Type B pancreatic cell (in vitro differentiated cells): ENCODE results near the gene ARL3. TPM values are rescaled to one million over a fixed set of nuclear protein-coding genes. Genes with fewer than 3 reads are reported as not detected.

Source experiments
- DNase-seq: peaks from one replicate; pipeline ENCODE4 v3.0.0; 2021; ENCODE audit warnings: mixed read lengths; ENCODE audit not compliant: unreplicated experiment; ENCODE audit errors: extremely low spot score
- H3K27ac Mint-ChIP-seq: 2 replicates; pipeline ENCODE4 v1.8.0; 2021; ENCODE audit warnings: mild to moderate bottlenecking, mixed read lengths
- H3K27me3 Mint-ChIP-seq: 2 replicates; pipeline ENCODE4 v1.8.0; 2021; ENCODE audit warnings: mixed read lengths
- H3K36me3 Mint-ChIP-seq: 2 replicates; pipeline ENCODE4 v1.8.0; 2021; ENCODE audit warnings: mixed read lengths
- H3K4me1 Mint-ChIP-seq: one replicate; pipeline ENCODE4 v1.8.0; 2021; ENCODE audit warnings: mixed read lengths; ENCODE audit not compliant: unreplicated experiment
- H3K4me3 Mint-ChIP-seq: 2 replicates; pipeline ENCODE4 v1.8.0; 2021; ENCODE audit warnings: mild to moderate bottlenecking, mixed read lengths
- H3K9me3 Mint-ChIP-seq: 2 replicates; pipeline ENCODE4 v1.8.0; 2021; ENCODE audit warnings: mixed read lengths
- total RNA-seq: library from RNA; stranded (reverse); gene quantifications from 2 replicates; pipeline ENCODE4 v1.2.1, GENCODE V29; 2021; ENCODE audit warnings: low replicate concordance
- TF ChIP-seq, protein P1 (sequence below): fragments of 200-600 bp; sonication (generic); conservative IDR thresholded peaks from 2 replicates; pipeline ENCODE4 v1.5.0; 2021; ENCODE audit warnings: antibody characterized with exemption, mild to moderate bottlenecking

The ARL3 gene
- total RNA-seq, 1 donor from 2014 or later, result 15.8 TPM

DNA sequence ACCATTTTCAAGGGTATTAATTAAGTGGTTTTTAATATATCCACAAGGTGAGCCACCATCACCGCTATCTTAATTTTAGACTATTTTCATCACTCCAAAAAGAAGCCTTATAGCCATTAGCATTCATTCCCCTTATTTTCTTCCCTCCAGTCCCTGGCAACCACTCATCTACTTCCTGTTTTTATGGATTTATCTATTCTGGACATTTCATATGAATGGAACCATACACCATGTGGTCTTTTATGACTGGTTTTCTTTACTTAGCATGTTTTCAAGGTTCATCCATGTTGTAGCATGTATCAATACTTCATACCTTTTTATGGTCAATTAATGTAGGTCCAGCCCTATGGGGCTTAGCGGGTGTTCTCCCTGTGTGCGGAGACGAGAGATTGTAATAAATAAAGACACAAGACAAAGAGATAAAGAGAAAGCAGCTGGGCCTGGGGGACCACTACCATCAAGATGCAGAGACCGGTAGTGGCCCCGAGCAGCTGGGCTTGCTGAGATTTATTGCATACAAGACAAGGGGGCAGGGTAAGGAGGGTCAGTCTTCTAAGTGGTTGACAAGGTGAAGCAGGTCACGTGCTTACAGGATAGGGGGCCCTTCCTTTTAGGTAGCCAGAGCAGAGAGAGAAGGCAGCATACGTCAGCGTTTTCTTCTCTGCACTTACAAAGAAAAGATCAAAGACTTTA lies 44.2 kb upstream of the ARL3 start:
- peaks cover 5% of the 10 kb centered on the region for H3K9me3 Mint-ChIP-seq
- H3K27me3 Mint-ChIP-seq, result no peaks in the 10 kb centered on the region
- peak overlapping the region; percentile 62 for H3K4me3 Mint-ChIP-seq
- DNase-seq, result no peak
- H3K27ac Mint-ChIP-seq, result peak overlapping the region; percentile 64
- peaks cover 31% of the 10 kb centered on the region for H3K4me1 Mint-ChIP-seq
- peaks cover 8% of the 10 kb centered on the region for H3K36me3 Mint-ChIP-seq
- TF ChIP-seq, protein P1, sequence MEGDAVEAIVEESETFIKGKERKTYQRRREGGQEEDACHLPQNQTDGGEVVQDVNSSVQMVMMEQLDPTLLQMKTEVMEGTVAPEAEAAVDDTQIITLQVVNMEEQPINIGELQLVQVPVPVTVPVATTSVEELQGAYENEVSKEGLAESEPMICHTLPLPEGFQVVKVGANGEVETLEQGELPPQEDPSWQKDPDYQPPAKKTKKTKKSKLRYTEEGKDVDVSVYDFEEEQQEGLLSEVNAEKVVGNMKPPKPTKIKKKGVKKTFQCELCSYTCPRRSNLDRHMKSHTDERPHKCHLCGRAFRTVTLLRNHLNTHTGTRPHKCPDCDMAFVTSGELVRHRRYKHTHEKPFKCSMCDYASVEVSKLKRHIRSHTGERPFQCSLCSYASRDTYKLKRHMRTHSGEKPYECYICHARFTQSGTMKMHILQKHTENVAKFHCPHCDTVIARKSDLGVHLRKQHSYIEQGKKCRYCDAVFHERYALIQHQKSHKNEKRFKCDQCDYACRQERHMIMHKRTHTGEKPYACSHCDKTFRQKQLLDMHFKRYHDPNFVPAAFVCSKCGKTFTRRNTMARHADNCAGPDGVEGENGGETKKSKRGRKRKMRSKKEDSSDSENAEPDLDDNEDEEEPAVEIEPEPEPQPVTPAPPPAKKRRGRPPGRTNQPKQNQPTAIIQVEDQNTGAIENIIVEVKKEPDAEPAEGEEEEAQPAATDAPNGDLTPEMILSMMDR, result no peak

DNA sequence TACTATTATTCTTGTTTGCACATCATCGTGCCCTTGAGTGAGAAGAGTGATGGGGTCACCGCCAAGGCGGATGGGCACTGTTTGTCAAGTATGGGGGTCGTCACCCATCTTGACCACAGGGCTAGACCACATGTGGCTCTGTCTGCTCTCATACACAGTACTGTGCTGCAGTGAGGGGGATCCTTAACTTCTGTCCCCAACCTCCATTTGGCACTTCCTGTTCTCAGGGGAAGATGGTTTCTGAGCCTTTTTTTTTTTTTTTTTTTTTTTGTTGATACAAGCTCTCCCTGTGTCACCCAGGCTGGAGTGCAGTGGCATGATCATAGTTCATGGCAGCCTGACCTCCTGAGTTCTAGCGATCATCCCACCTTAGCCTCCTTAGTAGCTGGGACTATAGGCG lies 43.1 kb upstream of the ARL3 start:
- H3K4me1 Mint-ChIP-seq, result peaks cover 33% of the 10 kb centered on the region
- no peak overlapping the region for H3K27ac Mint-ChIP-seq
- no peak overlapping the region for H3K4me3 Mint-ChIP-seq
- no peaks in the 10 kb centered on the region for H3K27me3 Mint-ChIP-seq
- TF ChIP-seq, protein P1, result no peak
- peaks cover 5% of the 10 kb centered on the region for H3K36me3 Mint-ChIP-seq
- peaks cover 5% of the 10 kb centered on the region for H3K9me3 Mint-ChIP-seq
- DNase-seq, result no peak

DNA sequence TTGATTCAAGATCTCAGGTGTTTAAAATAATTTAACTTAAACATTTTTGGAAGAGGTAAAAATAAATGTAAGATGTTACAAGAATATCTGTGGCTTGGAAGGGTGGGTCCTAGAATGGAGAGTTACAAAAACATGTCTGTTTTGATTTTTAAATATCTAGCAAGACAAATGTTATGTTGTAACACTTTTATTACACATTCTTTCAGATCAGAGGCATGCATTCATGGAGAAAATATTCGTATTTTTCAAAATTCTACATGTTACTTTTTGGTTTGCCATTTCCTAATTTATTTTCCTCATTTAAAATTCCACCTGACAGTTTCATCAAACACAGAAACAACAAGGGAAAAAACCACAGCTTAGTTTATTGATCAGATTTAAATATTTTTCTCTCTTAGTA lies 39.5 kb upstream of the ARL3 start:
- Mint-ChIP-seq H3K4me1 (peaks cover 28% of the 10 kb centered on the region), H3K27me3 (no peaks in the 10 kb centered on the region), H3K9me3 (peaks cover 5% of the 10 kb centered on the region), H3K27ac (peak overlapping the region; percentile 64), H3K36me3 (peaks cover 7% of the 10 kb centered on the region), H3K4me3 (peak overlapping the region; percentile 30)
- no peak for DNase-seq
- TF ChIP-seq, protein P1, result no peak

DNA sequence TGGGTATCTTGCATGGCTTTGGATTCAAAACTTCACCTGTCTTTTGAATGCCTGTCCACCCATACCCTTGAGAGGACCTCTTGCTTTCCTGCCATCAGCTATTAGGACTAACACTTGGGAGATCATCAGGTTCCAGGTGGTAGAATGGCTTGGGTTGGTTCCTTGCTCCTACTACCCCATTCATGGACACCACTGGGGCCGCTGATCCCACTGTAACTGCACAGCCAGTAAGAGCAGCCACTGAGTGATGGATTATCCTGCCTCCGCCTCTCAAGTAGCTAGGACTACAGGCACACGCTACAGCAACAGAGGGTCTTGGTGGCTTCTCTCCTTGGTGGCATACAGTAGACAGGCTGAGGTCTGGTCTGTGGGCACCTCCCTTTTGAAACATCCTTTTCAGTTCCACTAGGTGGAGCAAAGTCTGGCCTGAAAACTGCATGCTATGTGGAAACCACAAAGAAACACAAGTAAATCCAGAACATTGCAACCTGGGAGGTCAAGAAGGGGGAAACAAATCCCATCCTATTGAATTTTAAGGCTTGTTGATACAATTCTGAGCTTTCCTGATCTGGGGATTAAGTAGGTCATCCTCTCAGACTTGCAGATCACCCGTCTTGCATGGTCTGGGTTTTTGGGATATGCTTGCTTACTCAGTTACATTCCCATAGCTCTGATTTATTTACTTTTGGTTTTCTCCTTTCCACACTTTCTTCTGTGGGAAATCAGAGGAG lies 38.9 kb upstream of the ARL3 start:
- peak overlapping the region; percentile 64 for H3K27ac Mint-ChIP-seq
- TF ChIP-seq, protein P1, result peak; percentile 66
- peaks cover 6% of the 10 kb centered on the region for H3K9me3 Mint-ChIP-seq
- peak overlapping the region; percentile 30 for H3K4me3 Mint-ChIP-seq
- no peak for DNase-seq
- H3K36me3 Mint-ChIP-seq, result peaks cover 8% of the 10 kb centered on the region
- H3K4me1 Mint-ChIP-seq, result peaks cover 26% of the 10 kb centered on the region
- no peaks in the 10 kb centered on the region for H3K27me3 Mint-ChIP-seq

DNA sequence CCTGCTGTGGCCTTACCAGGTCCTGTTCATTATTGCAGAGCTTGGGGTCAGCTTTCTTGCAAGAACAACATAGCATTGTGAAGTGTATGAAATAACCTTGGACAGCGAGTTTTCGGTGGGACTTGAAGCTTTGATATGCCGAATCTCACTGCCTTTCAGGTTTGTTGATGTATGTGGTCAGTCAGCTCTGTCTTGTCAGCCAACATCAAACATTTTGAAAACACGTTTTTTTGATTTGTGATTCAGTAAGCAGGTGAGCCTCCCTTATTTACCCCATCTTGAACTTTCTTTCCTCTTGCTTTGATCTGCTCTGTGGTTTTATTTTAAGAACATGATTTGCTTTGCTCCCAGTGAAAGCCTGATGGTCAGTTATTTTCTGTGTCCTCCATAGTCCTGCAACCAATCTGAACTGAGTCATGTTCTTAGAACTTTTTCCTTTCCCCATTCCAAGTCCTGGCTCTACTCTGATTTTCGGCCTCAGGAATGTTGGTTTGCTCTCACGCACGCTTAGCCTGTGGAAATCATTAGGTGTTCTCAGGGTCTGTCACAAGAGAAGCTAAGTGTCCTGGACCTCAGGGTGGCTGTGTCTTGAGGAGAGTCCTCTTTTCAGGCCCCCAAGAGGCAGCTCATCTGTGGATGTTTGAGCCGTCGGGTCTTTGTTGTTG lies 38.2 kb upstream of the ARL3 start:
- no peaks in the 10 kb centered on the region for H3K27me3 Mint-ChIP-seq
- H3K9me3 Mint-ChIP-seq, result peaks cover 6% of the 10 kb centered on the region
- TF ChIP-seq, protein P1, result no peak
- H3K4me1 Mint-ChIP-seq, result peaks cover 24% of the 10 kb centered on the region
- H3K36me3 Mint-ChIP-seq, result peaks cover 8% of the 10 kb centered on the region
- H3K4me3 Mint-ChIP-seq, result peak overlapping the region; percentile 15
- DNase-seq, result no peak
- H3K27ac Mint-ChIP-seq, result peak overlapping the region; percentile 64
